ENCODE measurements around the gene DUOX1. TPM values are rescaled to one million over a fixed set of nuclear protein-coding genes. Genes with fewer than 3 reads are reported as not detected.
A peak's percentile ranks its signal among the peaks of the same experiment; 100 is the strongest.

The DUOX1 gene
- total RNA-seq, 1 donor from 2014 or later: not detected

GRCh38 chr15:45126535-45127158, 3.1 kb upstream of the DUOX1 start:
- peak; percentile 73 for TF ChIP-seq CTCF (conservative IDR thresholded peaks at IDR 0.05)
- H3K27ac Mint-ChIP-seq (ENCODE audit: unreplicated experiment): no peak overlapping the region
- no peaks in the 10 kb centered on the region for H3K36me3 Mint-ChIP-seq (ENCODE audit: low read depth)
- H3K4me3 Mint-ChIP-seq: no peak overlapping the region
- no peaks in the 10 kb centered on the region for H3K9me3 Mint-ChIP-seq
- DNase-seq (ENCODE audit: low read depth, low spot score): no peak
- peaks cover 12% of the 10 kb centered on the region for H3K4me1 Mint-ChIP-seq
- H3K27me3 Mint-ChIP-seq (ENCODE audit: low read depth): peaks cover 93% of the 10 kb centered on the region

GRCh38 chr15:45128971-45129639, 689 bp upstream of the DUOX1 start:
- no peak for DNase-seq (ENCODE audit: low read depth, low spot score)
- Mint-ChIP-seq H3K36me3 (ENCODE audit: low read depth) (no peaks in the 10 kb centered on the region), H3K27me3 (ENCODE audit: low read depth) (peaks cover 99% of the 10 kb centered on the region), H3K4me1 (peaks cover 12% of the 10 kb centered on the region), H3K9me3 (no peaks in the 10 kb centered on the region), H3K27ac (ENCODE audit: unreplicated experiment) (no peak overlapping the region), H3K4me3 (peak overlapping the region; percentile 19)
- no peak for TF ChIP-seq CTCF (conservative IDR thresholded peaks at IDR 0.05)

GRCh38 chr15:45130291-45131000, 652 bp downstream of the DUOX1 start:
- TF ChIP-seq CTCF (conservative IDR thresholded peaks at IDR 0.05): no peak
- no peak overlapping the region for H3K27ac Mint-ChIP-seq (ENCODE audit: unreplicated experiment)
- peaks cover 97% of the 10 kb centered on the region for H3K27me3 Mint-ChIP-seq (ENCODE audit: low read depth)
- H3K9me3 Mint-ChIP-seq: no peaks in the 10 kb centered on the region
- no peak for DNase-seq (ENCODE audit: low read depth, low spot score)
- no peak overlapping the region for H3K4me3 Mint-ChIP-seq
- H3K36me3 Mint-ChIP-seq (ENCODE audit: low read depth): no peaks in the 10 kb centered on the region
- peaks cover 12% of the 10 kb centered on the region for H3K4me1 Mint-ChIP-seq

GRCh38 chr15:45131510-45131909, 1.7 kb downstream of the DUOX1 start:
- H3K27me3 Mint-ChIP-seq (ENCODE audit: low read depth): peaks cover 93% of the 10 kb centered on the region
- DNase-seq (ENCODE audit: low read depth, low spot score): no peak
- TF ChIP-seq CTCF (conservative IDR thresholded peaks at IDR 0.05): no peak
- H3K4me3 Mint-ChIP-seq: no peak overlapping the region
- H3K9me3 Mint-ChIP-seq: no peaks in the 10 kb centered on the region
- peaks cover 12% of the 10 kb centered on the region for H3K4me1 Mint-ChIP-seq
- H3K27ac Mint-ChIP-seq (ENCODE audit: unreplicated experiment): no peak overlapping the region
- no peaks in the 10 kb centered on the region for H3K36me3 Mint-ChIP-seq (ENCODE audit: low read depth)

- DNase-seq (ENCODE audit: low read depth, low spot score): no peak
- Mint-ChIP-seq H3K9me3 (no peaks in the 10 kb centered on the region), H3K4me1 (peaks cover 12% of the 10 kb centered on the region), H3K36me3 (ENCODE audit: low read depth) (no peaks in the 10 kb centered on the region), H3K27me3 (ENCODE audit: low read depth) (peaks cover 84% of the 10 kb centered on the region), H3K27ac (ENCODE audit: unreplicated experiment) (no peak overlapping the region), H3K4me3 (no peak overlapping the region)
- TF ChIP-seq CTCF (conservative IDR thresholded peaks at IDR 0.05): no peak
Measured at GRCh38 chr15:45132844-45133560, 3.2 kb downstream of the DUOX1 start.
